ENCODE data around the gene ERVFRD-1.
A peak's percentile ranks its signal among the peaks of the same experiment; 100 is the strongest.

The ERVFRD-1 gene

GRCh38 chr6:11110921-11111768 lies at the start of gene ERVFRD-1:
ERVFRD-1 (minus strand) TSS chr6:11111725; CDS start chr6:11105310, 6,415 bp downstream.
- no peak for DNase-seq (ENCODE audit: low read depth)

GRCh38 chr6:11160199-11160598 lies 48.7 kb upstream of the ERVFRD-1 start:
- no peak for DNase-seq (ENCODE audit: low read depth)

GRCh38 chr6:11155589-11155988 lies 44.1 kb upstream of the ERVFRD-1 start:
- no peak for DNase-seq (ENCODE audit: low read depth)

- no peak for DNase-seq (ENCODE audit: low read depth)
Observed at GRCh38 chr6:11153447-11153846, 41.9 kb upstream of the ERVFRD-1 start.

- no peak for DNase-seq (ENCODE audit: low read depth)
Observed at GRCh38 chr6:11152581-11152980, 41.1 kb upstream of the ERVFRD-1 start.

GRCh38 chr6:11151488-11151887 lies 40.0 kb upstream of the ERVFRD-1 start:
- DNase-seq (ENCODE audit: low read depth), result no peak

- DNase-seq (ENCODE audit: low read depth), result no peak
Observed at GRCh38 chr6:11149551-11149950, 38.0 kb upstream of the ERVFRD-1 start.

GRCh38 chr6:11146117-11146826 lies 34.7 kb upstream of the ERVFRD-1 start:
- no peak for DNase-seq (ENCODE audit: low read depth)

- DNase-seq (ENCODE audit: low read depth), result peak; percentile 59
Observed at GRCh38 chr6:11144393-11144851, 32.9 kb upstream of the ERVFRD-1 start.

GRCh38 chr6:11143394-11144371 lies 32.2 kb upstream of the ERVFRD-1 start:
- DNase-seq (ENCODE audit: low read depth), result no peak

- no peak for DNase-seq (ENCODE audit: low read depth)
Observed at GRCh38 chr6:11142296-11143027, 30.9 kb upstream of the ERVFRD-1 start.

- DNase-seq (ENCODE audit: low read depth), result no peak
Observed at GRCh38 chr6:11141295-11141694, 29.8 kb upstream of the ERVFRD-1 start.

- no peak for DNase-seq (ENCODE audit: low read depth)
Observed at GRCh38 chr6:11140056-11140455, 28.5 kb upstream of the ERVFRD-1 start.

GRCh38 chr6:11139051-11139960 lies 27.8 kb upstream of the ERVFRD-1 start:
- DNase-seq (ENCODE audit: low read depth), result no peak

- no peak for DNase-seq (ENCODE audit: low read depth)
Observed at GRCh38 chr6:11136809-11137208, 25.3 kb upstream of the ERVFRD-1 start.

- DNase-seq (ENCODE audit: low read depth), result no peak
Observed at GRCh38 chr6:11133281-11133680, 21.8 kb upstream of the ERVFRD-1 start.

GRCh38 chr6:11132194-11132888 lies 20.8 kb upstream of the ERVFRD-1 start:
- DNase-seq (ENCODE audit: low read depth), result no peak

GRCh38 chr6:11130605-11131004 lies 19.1 kb upstream of the ERVFRD-1 start:
- no peak for DNase-seq (ENCODE audit: low read depth)

- DNase-seq (ENCODE audit: low read depth), result no peak
Observed at GRCh38 chr6:11129908-11130565, 18.5 kb upstream of the ERVFRD-1 start.
